HG03442 (cell line): ENCODE measurements around the gene APOBR.
"Not testable (repeated sequence)": the region's sequence is repeated elsewhere in the genome, so short reads cannot be mapped to it uniquely, and the experiment has no call there.

Experiments
- ATAC-seq: cut with Tn5 transposase; IDR thresholded peaks from one replicate; pipeline ENCODE4 v1.9.1; 2021; ENCODE audit warnings: mild to moderate bottlenecking, moderate library complexity; ENCODE audit not compliant: unreplicated experiment

Gene APOBR

GRCh38 chr16:28494121-28494851 is at the start of gene APOBR:
APOBR (plus strand) TSS chr16:28494643; CDS start chr16:28494682, 39 bp downstream.
- ATAC-seq, result peak; percentile 38

GRCh38 chr16:28446388-28446787 is 48.1 kb upstream of the APOBR start:
- not testable (repeated sequence) for ATAC-seq

- ATAC-seq, result not testable (repeated sequence)
Measured at GRCh38 chr16:28447081-28447480, 47.4 kb upstream of the APOBR start.

- no peak for ATAC-seq
Measured at GRCh38 chr16:28473714-28474265, 20.7 kb upstream of the APOBR start.

GRCh38 chr16:28475221-28475620 is 19.2 kb upstream of the APOBR start:
- ATAC-seq, result no peak

GRCh38 chr16:28477311-28477920 is 17.0 kb upstream of the APOBR start:
- ATAC-seq, result no peak

- ATAC-seq, result no peak
Measured at GRCh38 chr16:28478506-28479180, 15.8 kb upstream of the APOBR start.

GRCh38 chr16:28482026-28482425 is 12.4 kb upstream of the APOBR start:
- no peak for ATAC-seq

GRCh38 chr16:28483361-28483760 is 11.1 kb upstream of the APOBR start:
- ATAC-seq, result not testable (repeated sequence)

GRCh38 chr16:28486266-28486665 is 8.2 kb upstream of the APOBR start:
- ATAC-seq, result no peak

GRCh38 chr16:28491230-28491969 is 3.0 kb upstream of the APOBR start:
- ATAC-seq, result peak; percentile 9

- peak; percentile 73 for ATAC-seq
Measured at GRCh38 chr16:28491970-28492474, 2.4 kb upstream of the APOBR start, which contains the start of gene CLN3. CLN3 (minus strand) TSS chr16:28492074; CDS start chr16:28491759, 315 bp downstream.

GRCh38 chr16:28492511-28492910 is 1.9 kb upstream of the APOBR start:
- no peak for ATAC-seq

- no peak for ATAC-seq
Measured at GRCh38 chr16:28495098-28495793, 803 bp downstream of the APOBR start.

- ATAC-seq, result no peak
Measured at GRCh38 chr16:28495795-28496749, 1.6 kb downstream of the APOBR start.

- no peak for ATAC-seq
Measured at GRCh38 chr16:28496844-28497243, 2.4 kb downstream of the APOBR start.

GRCh38 chr16:28497386-28497785 is 2.9 kb downstream of the APOBR start:
- no peak for ATAC-seq

GRCh38 chr16:28497861-28498599 is 3.6 kb downstream of the APOBR start:
- ATAC-seq, result no peak
